ENCODE measurements around the gene ARMC9.

ARMC9 gene

DNA sequence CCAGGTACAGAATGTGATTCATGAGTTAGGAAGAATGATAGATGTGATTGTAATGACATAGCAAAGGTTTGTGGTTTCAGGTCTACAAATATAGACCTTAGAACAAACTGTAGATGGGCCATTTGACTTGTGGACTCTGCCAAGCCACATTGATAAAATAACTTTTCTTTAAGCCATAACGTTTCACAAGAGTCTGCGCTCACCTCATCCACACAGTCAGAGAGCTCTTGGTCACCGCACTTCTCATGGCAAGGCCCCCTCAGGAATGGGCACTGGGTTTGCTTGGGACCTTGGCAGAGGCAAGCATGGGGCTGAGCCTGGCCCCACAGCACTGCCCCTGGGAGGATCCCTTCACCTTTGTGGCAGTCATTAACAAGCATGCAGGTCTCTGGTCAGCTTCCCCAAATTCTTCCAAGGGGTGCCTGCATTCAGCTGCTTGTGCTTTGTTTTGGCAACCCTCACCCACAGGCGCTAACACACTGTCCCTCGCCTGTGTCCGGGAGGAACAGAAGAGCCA, 14.0 kb downstream of the ARMC9 start:
- Histone ChIP-seq H3K36me3 (ENCODE audit: control insufficient read depth, insufficient read depth, low read length) (peaks cover 24% of the 10 kb centered on the region), H3K4me1 (ENCODE audit: control insufficient read depth, insufficient read depth, low read length) (no peaks in the 10 kb centered on the region), H3K9ac (ENCODE audit: low read depth, low read length) (no peak overlapping the region), H3K9me3 (ENCODE audit: control insufficient read depth, insufficient read depth, low read length) (no peaks in the 10 kb centered on the region), H3K4me3 (ENCODE audit: low read depth, low read length) (no peak overlapping the region), H3K27me3 (ENCODE audit: control insufficient read depth, insufficient read depth, low read length) (no peaks in the 10 kb centered on the region)

DNA sequence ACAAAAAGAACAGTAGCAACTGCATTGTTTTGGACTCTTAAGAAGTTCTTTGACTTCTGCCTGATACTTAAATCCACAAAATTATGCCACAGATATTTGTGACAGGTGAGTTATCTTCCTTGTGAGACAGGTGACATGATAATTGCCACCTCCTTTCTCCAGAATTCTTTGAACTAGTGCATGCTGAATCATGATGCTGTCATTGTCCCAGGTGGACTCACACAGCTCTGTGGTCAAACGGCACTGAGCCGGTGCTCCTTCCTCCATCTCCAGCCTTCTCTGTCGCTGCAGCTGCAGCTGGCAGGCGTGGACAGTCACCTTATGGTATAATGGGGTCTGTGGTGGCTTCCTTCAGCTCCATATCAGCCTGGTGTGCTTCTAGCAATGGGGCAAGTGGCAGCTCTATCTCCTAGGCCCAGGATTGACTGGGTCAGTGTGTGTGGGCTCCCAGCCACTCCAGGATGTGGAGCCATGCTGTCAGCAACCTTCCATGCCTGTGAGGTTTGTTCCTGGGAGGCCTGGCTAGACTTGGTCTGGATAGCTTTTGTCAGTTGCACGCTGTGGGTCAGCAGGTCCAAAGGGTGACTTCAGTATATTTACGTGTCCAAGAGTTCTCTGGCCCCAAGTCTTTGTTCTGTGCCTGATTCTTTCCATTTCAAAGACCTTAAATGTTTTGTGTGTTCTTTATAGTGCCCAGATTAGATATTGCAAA, 15.7 kb downstream of the ARMC9 start:
- no peak overlapping the region for H3K9ac ChIP-seq (ENCODE audit: low read depth, low read length)
- no peaks in the 10 kb centered on the region for H3K27me3 ChIP-seq (ENCODE audit: control insufficient read depth, insufficient read depth, low read length)
- H3K4me3 ChIP-seq (ENCODE audit: low read depth, low read length) = no peak overlapping the region
- H3K36me3 ChIP-seq (ENCODE audit: control insufficient read depth, insufficient read depth, low read length) = peaks cover 22% of the 10 kb centered on the region
- H3K9me3 ChIP-seq (ENCODE audit: control insufficient read depth, insufficient read depth, low read length) = no peaks in the 10 kb centered on the region
- H3K4me1 ChIP-seq (ENCODE audit: control insufficient read depth, insufficient read depth, low read length) = no peaks in the 10 kb centered on the region

GRCh38 chr2:231218366-231218765, 19.9 kb downstream of the ARMC9 start:
- Histone ChIP-seq H3K9me3 (ENCODE audit: control insufficient read depth, insufficient read depth, low read length) (no peaks in the 10 kb centered on the region), H3K9ac (ENCODE audit: low read depth, low read length) (no peak overlapping the region), H3K36me3 (ENCODE audit: control insufficient read depth, insufficient read depth, low read length) (peaks cover 21% of the 10 kb centered on the region), H3K4me1 (ENCODE audit: control insufficient read depth, insufficient read depth, low read length) (no peaks in the 10 kb centered on the region), H3K27me3 (ENCODE audit: control insufficient read depth, insufficient read depth, low read length) (no peaks in the 10 kb centered on the region), H3K4me3 (ENCODE audit: low read depth, low read length) (no peak overlapping the region)

DNA sequence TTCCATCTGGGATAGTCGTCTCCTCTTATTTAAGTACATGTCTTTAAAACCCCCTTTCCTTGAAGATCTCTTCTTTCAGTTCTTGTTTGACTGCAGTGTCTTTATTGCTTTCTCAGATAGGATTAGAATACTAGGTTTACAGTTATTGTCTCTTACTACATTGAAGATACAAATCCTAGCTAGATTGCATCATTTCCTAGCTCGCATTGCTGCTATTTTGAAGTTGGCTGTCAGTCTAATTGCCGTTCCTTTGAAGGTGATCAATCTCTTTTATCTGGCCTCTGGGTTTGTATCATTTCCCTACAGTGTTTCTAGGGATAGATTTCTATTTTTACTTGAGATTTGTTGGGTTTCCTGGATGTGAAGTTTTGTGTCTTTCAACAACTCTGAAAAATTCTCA, 20.9 kb downstream of the ARMC9 start:
- Histone ChIP-seq H3K36me3 (ENCODE audit: control insufficient read depth, insufficient read depth, low read length) (peaks cover 21% of the 10 kb centered on the region), H3K9me3 (ENCODE audit: control insufficient read depth, insufficient read depth, low read length) (no peaks in the 10 kb centered on the region), H3K27me3 (ENCODE audit: control insufficient read depth, insufficient read depth, low read length) (no peaks in the 10 kb centered on the region)

DNA sequence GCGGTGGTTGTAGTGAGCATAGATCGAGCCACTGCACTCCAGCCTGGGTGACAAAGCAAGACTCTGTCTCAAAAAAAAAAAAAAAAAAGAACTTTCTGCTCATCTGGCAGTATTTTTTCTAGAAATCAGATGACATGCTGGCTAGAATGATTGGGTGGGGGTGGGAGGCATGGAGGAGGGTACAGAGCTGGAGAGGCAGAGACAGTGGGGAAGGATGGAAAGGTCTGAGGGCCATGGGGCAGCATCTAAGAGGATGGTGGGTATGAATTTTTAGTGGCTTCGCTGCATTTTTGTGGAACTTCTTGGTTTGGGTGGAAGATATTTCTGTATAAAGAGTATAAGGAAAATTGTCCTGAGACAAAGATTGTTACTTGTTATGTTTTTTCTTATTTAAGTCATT, 23.3 kb downstream of the ARMC9 start:
- no peak overlapping the region for H3K4me3 ChIP-seq (ENCODE audit: low read depth, low read length)
- no peaks in the 10 kb centered on the region for H3K4me1 ChIP-seq (ENCODE audit: control insufficient read depth, insufficient read depth, low read length)
- no peak overlapping the region for H3K9ac ChIP-seq (ENCODE audit: low read depth, low read length)

More for the DNA sequence above, 20.9 kb downstream of the ARMC9 start:
- Histone ChIP-seq H3K9ac (ENCODE audit: low read depth, low read length) (no peak overlapping the region), H3K4me1 (ENCODE audit: control insufficient read depth, insufficient read depth, low read length) (no peaks in the 10 kb centered on the region), H3K4me3 (ENCODE audit: low read depth, low read length) (no peak overlapping the region)

DNA sequence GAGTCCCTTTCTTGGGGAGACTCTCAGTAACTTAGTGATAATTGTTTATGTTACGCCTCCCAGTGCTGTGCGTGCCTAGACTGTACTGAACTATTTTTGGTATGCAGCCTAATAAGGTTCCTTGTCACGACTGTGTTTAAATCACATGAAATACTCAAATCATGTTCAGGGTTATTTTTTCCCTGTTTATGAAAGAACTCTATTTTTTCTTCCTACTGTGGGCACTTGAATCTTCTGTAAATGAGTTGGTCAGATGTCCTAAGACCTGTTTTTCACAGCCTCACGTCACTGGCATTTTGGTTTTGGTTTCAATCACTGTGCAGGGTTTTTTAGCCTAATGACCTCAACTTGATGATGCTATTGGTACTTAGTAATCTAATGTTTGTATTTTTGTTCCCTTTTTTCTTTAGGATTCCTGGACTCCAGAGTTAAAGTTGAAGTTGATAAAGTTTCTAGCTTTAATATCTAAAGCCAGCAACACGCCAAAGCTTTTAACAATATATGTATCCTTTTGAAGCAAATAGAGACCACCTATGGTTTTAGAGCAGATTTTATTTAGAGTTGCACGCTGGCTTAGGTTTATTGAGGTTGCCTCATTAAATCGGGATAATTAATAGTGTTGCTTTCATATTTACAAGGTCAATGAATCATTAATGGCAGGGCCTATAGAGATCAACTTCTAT, 24.0 kb downstream of the ARMC9 start:
- Histone ChIP-seq H3K36me3 (ENCODE audit: control insufficient read depth, insufficient read depth, low read length) (peaks cover 9% of the 10 kb centered on the region), H3K27me3 (ENCODE audit: control insufficient read depth, insufficient read depth, low read length) (no peaks in the 10 kb centered on the region), H3K4me1 (ENCODE audit: control insufficient read depth, insufficient read depth, low read length) (no peaks in the 10 kb centered on the region), H3K4me3 (ENCODE audit: low read depth, low read length) (no peak overlapping the region), H3K9ac (ENCODE audit: low read depth, low read length) (no peak overlapping the region), H3K9me3 (ENCODE audit: control insufficient read depth, insufficient read depth, low read length) (no peaks in the 10 kb centered on the region)

More for the DNA sequence above, 23.3 kb downstream of the ARMC9 start:
- H3K36me3 ChIP-seq (ENCODE audit: control insufficient read depth, insufficient read depth, low read length) = peaks cover 10% of the 10 kb centered on the region
- no peaks in the 10 kb centered on the region for H3K27me3 ChIP-seq (ENCODE audit: control insufficient read depth, insufficient read depth, low read length)
- no peaks in the 10 kb centered on the region for H3K9me3 ChIP-seq (ENCODE audit: control insufficient read depth, insufficient read depth, low read length)

DNA sequence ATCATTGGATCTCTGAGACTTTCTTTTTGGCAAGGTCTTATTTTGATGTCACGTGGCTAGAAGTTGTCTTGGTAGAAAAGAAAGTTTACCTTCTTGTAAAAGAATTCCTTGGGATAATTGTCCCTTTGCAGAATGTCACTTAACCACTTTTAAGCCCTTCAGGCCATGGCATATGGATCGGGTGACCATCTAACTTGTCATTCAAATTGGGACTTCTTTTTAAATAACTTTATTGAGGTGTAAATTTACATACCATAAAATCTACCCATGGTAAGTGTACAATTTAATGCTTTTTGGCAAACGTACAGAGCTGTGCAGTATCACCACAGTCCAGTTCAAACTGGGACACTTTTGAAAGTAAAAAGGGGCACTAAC, 24.6 kb downstream of the ARMC9 start:
- H3K27me3 ChIP-seq (ENCODE audit: control insufficient read depth, insufficient read depth, low read length) = no peaks in the 10 kb centered on the region
- no peaks in the 10 kb centered on the region for H3K9me3 ChIP-seq (ENCODE audit: control insufficient read depth, insufficient read depth, low read length)
- H3K36me3 ChIP-seq (ENCODE audit: control insufficient read depth, insufficient read depth, low read length) = peaks cover 11% of the 10 kb centered on the region
- peaks cover under 1% of the 10 kb centered on the region for H3K4me1 ChIP-seq (ENCODE audit: control insufficient read depth, insufficient read depth, low read length)
- no peak overlapping the region for H3K9ac ChIP-seq (ENCODE audit: low read depth, low read length)
- no peak overlapping the region for H3K4me3 ChIP-seq (ENCODE audit: low read depth, low read length)

DNA sequence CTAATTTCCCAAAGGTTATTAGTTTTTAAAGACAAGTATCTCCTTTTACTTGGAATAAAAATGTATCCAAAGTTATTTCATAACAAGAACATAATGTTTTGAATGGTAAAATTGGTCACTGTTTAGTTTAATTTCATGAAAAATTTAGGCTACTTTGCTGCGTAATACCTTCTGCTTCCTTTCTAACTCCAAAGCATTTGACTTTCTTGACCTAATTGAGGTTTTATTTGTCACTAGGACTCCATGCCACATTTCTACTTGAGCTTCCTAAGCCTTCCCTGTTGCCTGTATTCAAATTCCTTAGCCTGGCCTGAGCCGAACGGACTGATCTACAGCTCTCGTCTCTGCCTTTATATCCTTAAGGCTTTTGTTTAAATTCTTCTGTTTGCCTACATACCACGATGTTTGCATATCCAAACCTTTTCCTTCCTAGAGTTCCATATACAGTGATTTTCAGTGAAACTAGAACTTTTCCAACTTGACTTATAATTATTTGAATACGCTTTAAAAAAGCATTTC, 25.1 kb downstream of the ARMC9 start:
- H3K9me3 ChIP-seq (ENCODE audit: control insufficient read depth, insufficient read depth, low read length) = no peaks in the 10 kb centered on the region
- no peak overlapping the region for H3K4me3 ChIP-seq (ENCODE audit: low read depth, low read length)
- peaks cover 14% of the 10 kb centered on the region for H3K36me3 ChIP-seq (ENCODE audit: control insufficient read depth, insufficient read depth, low read length)
- no peaks in the 10 kb centered on the region for H3K27me3 ChIP-seq (ENCODE audit: control insufficient read depth, insufficient read depth, low read length)
- no peak overlapping the region for H3K9ac ChIP-seq (ENCODE audit: low read depth, low read length)
- peaks cover 4% of the 10 kb centered on the region for H3K4me1 ChIP-seq (ENCODE audit: control insufficient read depth, insufficient read depth, low read length)

- no peaks in the 10 kb centered on the region for H3K9me3 ChIP-seq (ENCODE audit: control insufficient read depth, insufficient read depth, low read length)
- H3K4me1 ChIP-seq (ENCODE audit: control insufficient read depth, insufficient read depth, low read length) = peaks cover 7% of the 10 kb centered on the region
- no peak overlapping the region for H3K9ac ChIP-seq (ENCODE audit: low read depth, low read length)
- H3K27me3 ChIP-seq (ENCODE audit: control insufficient read depth, insufficient read depth, low read length) = no peaks in the 10 kb centered on the region
- H3K4me3 ChIP-seq (ENCODE audit: low read depth, low read length) = no peak overlapping the region
- peaks cover 8% of the 10 kb centered on the region for H3K36me3 ChIP-seq (ENCODE audit: control insufficient read depth, insufficient read depth, low read length)
Observed at GRCh38 chr2:231227310-231228162, 29.1 kb downstream of the ARMC9 start.

- Histone ChIP-seq H3K4me1 (ENCODE audit: control insufficient read depth, insufficient read depth, low read length) (peaks cover 7% of the 10 kb centered on the region), H3K9ac (ENCODE audit: low read depth, low read length) (no peak overlapping the region), H3K4me3 (ENCODE audit: low read depth, low read length) (no peak overlapping the region), H3K9me3 (ENCODE audit: control insufficient read depth, insufficient read depth, low read length) (no peaks in the 10 kb centered on the region), H3K27me3 (ENCODE audit: control insufficient read depth, insufficient read depth, low read length) (no peaks in the 10 kb centered on the region), H3K36me3 (ENCODE audit: control insufficient read depth, insufficient read depth, low read length) (peaks cover 8% of the 10 kb centered on the region)
Observed at GRCh38 chr2:231228223-231228622, 29.8 kb downstream of the ARMC9 start.

DNA sequence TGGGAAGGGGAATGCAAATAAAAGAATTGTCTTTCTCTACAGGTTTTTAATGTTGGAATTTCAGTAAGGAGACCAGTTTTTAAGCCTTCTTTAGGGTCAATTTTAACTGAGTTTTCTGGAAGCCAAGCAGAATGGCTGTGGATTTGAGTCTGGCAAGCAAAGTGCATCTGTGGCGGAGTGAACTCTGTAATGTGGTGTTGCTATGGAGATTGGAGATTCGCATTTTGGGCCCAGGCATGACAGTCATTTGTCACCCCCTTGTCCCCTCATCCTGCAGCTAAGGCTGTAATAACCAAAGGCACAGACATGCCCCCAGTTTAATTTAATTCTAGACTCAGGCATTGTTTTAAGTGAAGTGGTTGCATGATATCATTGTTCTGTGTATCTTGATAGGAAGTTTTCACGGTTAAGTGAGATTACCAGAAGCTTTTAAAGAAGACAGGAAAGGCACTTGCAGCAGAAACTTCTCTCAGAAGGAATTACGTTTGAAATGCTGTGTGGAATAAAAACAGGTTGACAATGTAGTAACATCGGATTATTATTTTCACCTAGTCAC, 30.6 kb downstream of the ARMC9 start:
- H3K9me3 ChIP-seq (ENCODE audit: control insufficient read depth, insufficient read depth, low read length) = no peaks in the 10 kb centered on the region
- peaks cover 7% of the 10 kb centered on the region for H3K4me1 ChIP-seq (ENCODE audit: control insufficient read depth, insufficient read depth, low read length)
- H3K4me3 ChIP-seq (ENCODE audit: low read depth, low read length) = no peak overlapping the region
- H3K9ac ChIP-seq (ENCODE audit: low read depth, low read length) = no peak overlapping the region
- H3K36me3 ChIP-seq (ENCODE audit: control insufficient read depth, insufficient read depth, low read length) = peaks cover 8% of the 10 kb centered on the region
- H3K27me3 ChIP-seq (ENCODE audit: control insufficient read depth, insufficient read depth, low read length) = no peaks in the 10 kb centered on the region
